H7 (cell line): Measurements from ENCODE around the gene STX18. TPM values are rescaled to one million over a fixed set of nuclear protein-coding genes. Genes with fewer than 3 reads are reported as not detected.

ENCODE experiments used
- DNase-seq: peaks from one replicate; pipeline ENCODE4 v3.0.0; 2012
- H3K27me3 ChIP-seq: 2 replicates; pipeline ENCODE4 v1.6.0; 2011; ENCODE audit warnings: mild to moderate bottlenecking, low read length; ENCODE audit not compliant: control insufficient read depth, insufficient read depth
- H3K36me3 ChIP-seq: replicated peaks from 2 replicates; pipeline ENCODE4 v1.5.1; 2011; ENCODE audit warnings: low read length; ENCODE audit not compliant: control insufficient read depth, insufficient read depth
- H3K4me3 ChIP-seq: 2 replicates; pipeline ENCODE4 v1.5.1; 2011; ENCODE audit warnings: low read depth, mild to moderate bottlenecking, control low read depth, low read length, moderate library complexity; ENCODE audit not compliant: insufficient read depth
- total RNA-seq: library from RNA; depleted of rRNA; stranded (reverse); fragments of >200 nt; shearing (Covaris generic); gene quantifications from 2 replicates; pipeline ENCODE4 v1.2.3, GENCODE V29; 2014

Gene STX18
- total RNA-seq, 1 experiment from 2014 or later = 16.1 TPM

DNA sequence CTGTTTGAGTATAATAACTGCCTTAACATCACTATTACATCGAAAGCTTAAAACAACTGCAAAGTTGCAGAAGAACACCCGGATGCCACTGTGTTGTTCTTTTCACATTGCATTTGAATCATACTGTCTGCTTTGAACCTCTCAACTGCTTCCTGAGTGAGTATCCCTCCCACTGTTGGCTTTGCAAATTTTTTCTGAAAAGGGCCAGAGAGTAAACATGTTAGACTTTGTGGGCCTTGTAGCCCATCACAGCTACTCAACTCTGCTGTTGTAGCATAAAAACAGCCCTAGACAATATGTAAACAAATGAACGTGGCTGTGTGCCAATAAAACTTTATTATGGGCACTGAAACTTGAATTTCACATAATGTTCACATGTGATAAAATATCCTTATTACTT is 78.9 kb downstream of the STX18 start:
- H3K36me3 ChIP-seq = peaks cover 3% of the 10 kb centered on the region; the same call in 1 of the 2 replicates
- no peak overlapping the region for H3K4me3 ChIP-seq
- H3K27me3 ChIP-seq = no peaks in the 10 kb centered on the region
- DNase-seq = no peak

DNA sequence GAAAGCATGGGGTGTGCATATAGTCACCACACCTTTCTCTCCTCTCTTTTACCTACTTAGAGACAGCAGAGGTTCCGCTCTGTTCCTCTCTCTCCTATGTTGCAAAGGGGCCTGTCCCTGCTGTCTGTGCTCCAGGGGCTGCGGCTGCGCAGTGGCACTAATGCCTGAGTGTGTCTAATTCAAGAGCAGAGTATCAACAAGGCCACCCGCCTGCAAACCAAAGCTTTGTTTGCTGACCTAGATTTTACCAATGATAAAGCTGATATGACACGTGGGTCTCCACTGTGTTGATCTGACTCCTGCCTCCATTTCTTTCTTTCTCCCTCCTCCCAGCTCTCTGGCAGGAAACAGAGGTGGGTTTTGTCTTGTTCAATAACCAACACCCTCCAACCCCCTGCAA is 80.0 kb downstream of the STX18 start:
- Histone ChIP-seq H3K27me3 (no peaks in the 10 kb centered on the region), H3K36me3 (peaks cover 3% of the 10 kb centered on the region; the same call in 1 of the 2 replicates), H3K4me3 (no peak overlapping the region)
- no peak for DNase-seq

DNA sequence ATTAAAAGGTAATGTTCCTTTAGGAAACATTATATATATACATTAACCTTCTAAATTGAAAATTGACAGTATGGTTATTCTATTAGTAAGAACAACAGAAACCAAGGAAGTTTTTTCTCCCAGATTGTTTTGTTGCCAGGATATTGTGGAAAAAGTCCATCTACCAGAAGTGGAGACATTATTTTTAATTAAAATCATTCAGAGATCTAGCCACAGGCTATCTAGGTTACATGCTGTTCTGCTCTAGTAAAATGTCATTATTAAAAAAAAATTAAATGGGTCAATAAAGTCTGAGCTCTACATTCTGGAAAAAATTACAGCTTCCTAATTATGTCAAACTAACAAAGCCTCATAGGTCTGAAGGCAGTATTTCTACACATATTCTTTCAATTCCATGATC is 80.7 kb downstream of the STX18 start:
- no peaks in the 10 kb centered on the region for H3K27me3 ChIP-seq
- no peaks in the 10 kb centered on the region for H3K36me3 ChIP-seq
- no peak overlapping the region for H3K4me3 ChIP-seq
- no peak for DNase-seq

DNA sequence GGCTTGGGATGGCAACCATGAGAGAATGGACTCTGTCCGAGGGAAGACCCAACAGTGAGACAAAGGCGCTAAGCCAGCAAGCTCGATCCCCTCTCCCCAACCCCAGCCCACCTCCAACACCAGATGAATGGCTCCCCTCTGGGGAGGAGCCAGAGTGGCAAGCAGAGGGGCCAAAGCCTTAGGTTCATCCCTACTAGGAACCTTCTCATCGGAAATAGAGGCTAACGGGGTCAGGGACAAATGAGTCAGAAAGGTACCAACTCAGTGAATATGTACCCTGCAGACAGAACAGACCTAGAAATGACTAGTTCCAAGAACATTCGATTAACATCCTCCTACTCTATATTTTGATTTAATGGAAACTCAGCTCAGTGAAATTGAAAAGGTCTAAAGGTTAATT is 81.1 kb downstream of the STX18 start:
- Histone ChIP-seq H3K27me3 (no peaks in the 10 kb centered on the region), H3K36me3 (no peaks in the 10 kb centered on the region), H3K4me3 (no peak overlapping the region)
- no peak for DNase-seq

DNA sequence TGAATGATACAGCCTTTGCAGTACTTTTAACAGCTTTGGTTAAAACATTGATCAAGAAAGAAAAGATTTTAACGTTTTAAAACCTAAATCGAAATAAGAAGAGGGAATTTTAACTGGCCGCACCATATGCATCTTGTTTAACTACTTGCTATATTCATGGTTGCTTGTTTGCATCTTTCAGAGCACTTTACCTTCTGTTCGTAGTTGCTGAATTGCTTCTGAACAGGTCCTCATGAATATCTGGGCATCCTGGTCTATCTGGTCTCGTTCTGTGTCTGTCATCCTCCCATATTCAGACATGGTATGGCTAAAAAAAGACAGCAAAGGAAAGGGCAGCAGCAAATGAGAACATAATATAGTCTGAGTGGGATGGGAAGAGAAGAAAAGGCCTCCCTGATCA is 82.7 kb downstream of the STX18 start:
- Histone ChIP-seq H3K27me3 (no peaks in the 10 kb centered on the region), H3K36me3 (no peaks in the 10 kb centered on the region), H3K4me3 (no peak overlapping the region)
- no peak for DNase-seq

DNA sequence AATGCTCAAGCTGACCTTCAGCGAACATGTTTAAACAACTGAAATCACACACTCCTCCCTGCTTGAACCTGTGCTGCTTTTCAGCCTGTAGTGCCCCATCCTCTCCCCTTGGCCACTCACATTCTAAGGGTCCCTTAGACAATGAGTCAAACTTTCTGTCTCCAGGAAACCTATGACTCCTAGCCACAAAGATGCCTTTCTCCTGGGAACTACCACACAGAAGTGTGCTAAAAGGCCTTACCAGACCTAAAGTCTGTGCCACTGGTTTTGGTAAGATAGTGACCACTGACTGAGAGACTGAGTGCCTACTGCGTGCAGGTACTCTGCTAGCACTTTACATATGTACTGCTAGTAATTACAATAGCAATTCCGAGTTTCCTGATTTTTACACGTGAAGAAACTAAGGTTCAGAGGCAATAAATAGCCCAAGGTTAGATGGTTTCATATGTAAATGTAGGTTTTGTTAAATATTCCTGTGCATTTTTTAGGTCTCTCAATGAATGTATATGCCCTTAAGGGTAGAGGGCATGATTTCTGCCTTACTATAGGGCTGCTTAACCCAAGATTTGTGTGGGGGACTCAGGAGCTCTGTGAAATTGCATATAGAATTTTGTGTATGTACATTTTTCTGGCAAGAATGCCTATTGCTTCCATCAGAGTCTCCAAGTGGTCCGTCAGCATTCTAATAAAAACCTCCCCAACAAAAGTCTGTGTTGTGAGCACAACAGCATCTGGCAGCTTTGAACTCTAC is 83.9 kb downstream of the STX18 start:
- Histone ChIP-seq H3K4me3 (no peak overlapping the region), H3K36me3 (no peaks in the 10 kb centered on the region), H3K27me3 (no peaks in the 10 kb centered on the region)
- no peak for DNase-seq

DNA sequence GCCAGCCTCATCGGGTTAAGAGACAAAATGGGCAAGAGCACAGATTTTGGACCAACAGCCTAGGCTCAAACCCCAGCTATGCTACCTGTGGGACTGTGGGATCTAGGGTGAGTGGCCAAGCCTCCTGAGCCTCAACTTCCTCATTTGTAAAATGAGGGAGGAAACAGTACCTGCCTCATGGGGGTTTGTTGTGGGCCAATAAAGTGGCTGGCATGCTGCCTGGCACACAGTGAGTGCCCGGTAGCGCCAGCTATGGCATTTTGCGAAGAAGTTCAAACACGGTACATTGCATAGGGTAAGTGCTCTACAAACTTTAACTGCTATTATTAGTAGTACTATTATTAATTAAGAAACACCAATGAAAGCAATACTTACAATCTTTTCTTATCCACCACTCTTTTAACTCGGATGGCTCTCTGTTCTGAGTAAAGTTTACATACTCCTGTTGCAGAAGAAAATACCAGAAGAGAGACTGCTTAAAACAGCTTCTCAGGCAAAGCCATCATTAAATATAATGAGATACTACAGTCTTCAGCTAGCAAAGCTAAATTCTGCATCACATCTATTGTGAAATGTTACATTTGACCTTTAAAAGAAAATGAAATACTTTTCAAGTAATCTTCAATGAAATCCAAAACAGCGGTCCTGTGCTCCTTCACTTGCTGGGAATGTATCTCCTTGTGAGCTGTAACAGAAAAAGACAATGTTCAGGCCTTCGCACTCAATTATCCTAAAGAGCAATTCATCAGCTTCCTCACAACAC is 84.9 kb downstream of the STX18 start:
- no peaks in the 10 kb centered on the region for H3K36me3 ChIP-seq
- no peak for DNase-seq
- H3K4me3 ChIP-seq = no peak overlapping the region
- H3K27me3 ChIP-seq = no peaks in the 10 kb centered on the region

DNA sequence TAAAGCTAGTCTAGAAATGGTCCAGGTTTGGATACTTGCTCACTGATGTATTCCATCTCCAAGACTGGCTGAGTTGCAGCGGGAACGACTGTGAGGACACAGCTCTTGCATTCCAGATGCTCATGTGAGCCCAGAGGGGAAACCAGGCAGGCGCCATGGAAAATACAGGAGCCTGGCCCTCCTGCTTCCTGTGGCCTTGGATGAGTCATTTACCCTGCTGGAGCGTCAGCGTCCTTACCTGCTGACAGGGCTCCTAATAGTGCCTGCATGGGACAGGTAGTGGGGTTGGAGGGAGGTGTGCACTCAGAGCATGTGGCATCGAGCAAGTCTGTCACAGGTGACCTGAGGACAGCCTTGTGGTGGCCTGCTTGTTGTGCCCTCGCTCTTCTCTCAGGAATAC is 85.5 kb downstream of the STX18 start:
- no peak overlapping the region for H3K4me3 ChIP-seq
- no peak for DNase-seq
- no peaks in the 10 kb centered on the region for H3K36me3 ChIP-seq
- H3K27me3 ChIP-seq = no peaks in the 10 kb centered on the region

DNA sequence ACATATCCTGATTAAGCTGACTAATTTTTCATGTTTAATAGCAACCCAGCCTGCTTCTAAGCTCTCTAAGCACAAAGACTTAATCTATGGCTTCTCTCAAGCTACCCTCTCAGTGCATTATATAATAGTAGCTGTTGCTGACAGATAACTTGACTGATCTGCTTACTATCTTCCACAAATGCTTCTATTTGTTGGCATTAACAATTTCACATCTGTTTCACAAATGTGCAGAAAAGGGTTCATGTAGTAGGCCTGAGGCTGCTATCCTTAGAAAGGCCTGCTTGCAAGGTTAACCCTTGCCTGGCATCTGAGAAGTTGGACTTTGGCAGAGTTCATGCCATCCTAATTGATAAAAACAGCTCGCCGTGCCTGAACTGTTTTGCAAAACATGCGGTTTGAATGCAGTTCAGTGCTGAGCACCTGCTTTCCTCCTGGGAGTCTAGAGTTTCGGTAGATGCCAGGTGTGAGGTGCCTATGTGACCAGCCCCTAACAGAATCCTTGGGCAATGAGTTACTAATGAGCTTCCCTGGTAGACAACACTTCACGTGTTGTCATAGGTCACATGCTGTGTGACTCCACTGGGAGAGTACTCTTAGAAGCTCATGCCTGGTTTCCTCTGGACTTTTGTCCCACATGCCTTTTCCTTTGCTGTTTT is 86.5 kb downstream of the STX18 start:
- H3K27me3 ChIP-seq = no peaks in the 10 kb centered on the region
- DNase-seq = no peak
- H3K4me3 ChIP-seq = no peak overlapping the region
- no peaks in the 10 kb centered on the region for H3K36me3 ChIP-seq

DNA sequence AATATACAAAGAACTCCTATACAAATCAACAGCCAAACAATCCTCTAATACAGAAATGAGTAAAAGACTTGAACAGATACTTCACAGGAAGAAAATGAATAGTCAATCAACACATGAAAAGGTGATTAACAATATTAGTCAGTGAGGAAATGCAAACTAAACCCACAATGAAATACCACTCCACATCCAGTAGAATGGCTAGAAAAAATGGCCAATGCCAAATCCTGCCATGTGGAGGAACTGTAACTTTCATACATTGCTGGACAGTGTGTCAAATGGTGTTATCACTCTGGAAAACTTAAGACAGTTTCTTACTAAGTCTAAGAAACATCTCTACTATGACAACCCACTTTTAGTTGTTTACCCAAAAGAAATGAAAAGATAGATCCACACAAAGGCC is 95.4 kb downstream of the STX18 start:
- no peak for DNase-seq
- Histone ChIP-seq H3K27me3 (no peaks in the 10 kb centered on the region), H3K4me3 (no peak overlapping the region), H3K36me3 (no peaks in the 10 kb centered on the region)

DNA sequence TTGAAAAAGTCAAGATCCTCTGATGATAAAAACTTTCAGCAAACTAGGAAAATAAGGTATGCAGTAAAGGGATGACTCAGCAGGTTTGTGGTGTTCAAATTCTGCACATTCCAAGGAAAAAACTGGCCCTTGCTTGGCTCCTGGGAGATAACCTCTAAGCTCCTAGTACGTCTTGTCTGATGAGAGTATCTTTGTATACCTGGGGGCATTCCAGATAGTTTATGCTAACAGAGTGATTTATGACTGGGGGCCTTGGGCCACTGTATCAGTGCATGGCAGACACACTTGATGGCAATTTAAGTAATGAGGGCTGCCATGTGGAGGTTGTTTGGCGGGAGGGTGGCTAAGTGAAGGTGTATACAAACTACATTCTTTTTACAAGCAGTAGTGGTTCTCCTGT is 98.0 kb downstream of the STX18 start:
- no peak for DNase-seq
- H3K36me3 ChIP-seq = no peaks in the 10 kb centered on the region
- no peak overlapping the region for H3K4me3 ChIP-seq
- no peaks in the 10 kb centered on the region for H3K27me3 ChIP-seq

DNA sequence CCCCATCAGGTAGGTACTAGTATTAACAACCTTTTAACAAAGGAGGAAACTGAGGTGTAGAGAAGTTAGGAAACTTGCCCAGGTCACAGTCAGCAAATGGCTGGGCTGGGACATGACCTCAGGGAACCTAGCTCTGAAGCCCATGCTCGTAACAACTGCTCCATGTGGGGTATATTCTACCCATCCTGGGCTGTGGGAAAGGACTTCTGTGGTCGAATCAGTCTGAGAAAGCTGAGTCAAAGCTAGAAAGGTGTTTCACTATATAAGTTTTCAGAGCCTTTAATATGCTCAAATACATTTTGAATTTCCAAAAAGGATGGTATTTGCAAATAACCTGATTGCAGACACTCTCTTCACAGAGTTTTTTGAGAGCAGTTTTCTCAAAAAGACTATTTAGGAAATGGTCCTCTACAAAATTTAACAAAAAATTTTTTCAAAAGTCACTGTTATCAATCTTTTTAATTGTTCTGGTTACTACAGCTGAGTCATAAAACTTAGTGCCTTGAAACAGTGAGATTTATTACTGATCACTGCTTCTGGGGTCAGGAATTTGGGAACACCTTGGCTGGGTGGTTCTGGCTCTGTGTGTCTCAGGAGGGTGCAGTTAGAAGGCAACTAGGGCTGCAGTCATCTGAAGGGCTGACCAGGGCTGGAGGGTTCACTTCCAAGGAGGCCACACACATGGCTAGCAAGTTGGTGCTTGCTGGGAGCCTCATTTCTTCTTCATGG is 101.4 kb downstream of the STX18 start:
- Histone ChIP-seq H3K27me3 (no peaks in the 10 kb centered on the region), H3K4me3 (no peak overlapping the region), H3K36me3 (no peaks in the 10 kb centered on the region)
- no peak for DNase-seq

DNA sequence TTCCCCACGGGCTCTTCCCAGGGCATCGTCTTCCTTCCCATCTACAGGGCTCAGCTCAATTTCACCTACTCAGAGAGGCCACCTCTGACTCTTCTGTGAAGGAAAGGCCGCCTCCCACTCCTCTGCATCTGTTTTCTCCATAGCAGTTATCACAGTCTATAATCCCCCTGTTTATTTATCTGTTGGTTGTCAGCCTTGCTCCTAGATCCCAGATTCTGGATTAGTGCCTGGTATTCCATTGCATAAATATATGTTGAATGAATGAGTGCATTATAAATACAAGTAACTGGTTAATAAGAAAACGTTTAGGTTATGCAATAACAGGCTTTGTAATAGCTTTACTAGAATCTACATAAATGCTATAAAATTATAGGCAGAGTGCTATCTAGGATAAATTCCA is 102.1 kb downstream of the STX18 start:
- Histone ChIP-seq H3K27me3 (no peaks in the 10 kb centered on the region), H3K36me3 (no peaks in the 10 kb centered on the region), H3K4me3 (no peak overlapping the region)
- no peak for DNase-seq

DNA sequence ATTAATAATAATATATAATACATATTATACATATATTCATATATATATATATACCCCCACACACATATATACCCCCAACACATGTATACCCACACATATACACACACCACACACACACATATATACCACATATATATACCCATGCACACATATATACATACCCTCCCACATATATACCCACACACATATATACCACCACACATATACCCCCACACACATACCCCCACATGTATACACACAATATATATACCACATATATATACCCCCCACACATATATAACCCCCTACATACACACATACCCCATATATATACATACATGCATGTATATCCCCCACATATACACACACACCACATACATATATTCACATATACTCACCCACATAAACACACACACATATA is 103.0 kb downstream of the STX18 start:
- DNase-seq = no peak
- no peaks in the 10 kb centered on the region for H3K36me3 ChIP-seq
- no peak overlapping the region for H3K4me3 ChIP-seq
- H3K27me3 ChIP-seq = no peaks in the 10 kb centered on the region
